Neuron (in vitro differentiated cells): ENCODE measurements around the gene ARSK.
"Not testable (repeated sequence)": the region's sequence is repeated elsewhere in the genome, so short reads cannot be mapped to it uniquely, and the experiment has no call there.

Source experiments
- H2AFZ ChIP-seq: one replicate; pipeline ENCODE4 v1.6.1; 2013; ENCODE audit warnings: low read depth, mild to moderate bottlenecking, inconsistent platforms, low read length, moderate library complexity
- H3K27me3 ChIP-seq: one replicate; pipeline ENCODE4 v1.6.1; 2013; ENCODE audit warnings: low read length; ENCODE audit not compliant: insufficient read depth
- H3K36me3 ChIP-seq: one replicate; pipeline ENCODE4 v1.6.1; 2013; ENCODE audit warnings: low read length; ENCODE audit not compliant: insufficient read depth
- H3K4me1 ChIP-seq: one replicate; pipeline ENCODE4 v1.6.1; 2013; ENCODE audit warnings: low read length; ENCODE audit not compliant: insufficient read depth
- H3K4me3 ChIP-seq: 2 replicates; pipeline ENCODE4 v1.5.1; 2013; ENCODE audit warnings: mild to moderate bottlenecking, low read length, moderate library complexity
- H3K9me3 ChIP-seq: one replicate; pipeline ENCODE4 v1.6.1; 2013; ENCODE audit warnings: low read length

The ARSK gene

DNA sequence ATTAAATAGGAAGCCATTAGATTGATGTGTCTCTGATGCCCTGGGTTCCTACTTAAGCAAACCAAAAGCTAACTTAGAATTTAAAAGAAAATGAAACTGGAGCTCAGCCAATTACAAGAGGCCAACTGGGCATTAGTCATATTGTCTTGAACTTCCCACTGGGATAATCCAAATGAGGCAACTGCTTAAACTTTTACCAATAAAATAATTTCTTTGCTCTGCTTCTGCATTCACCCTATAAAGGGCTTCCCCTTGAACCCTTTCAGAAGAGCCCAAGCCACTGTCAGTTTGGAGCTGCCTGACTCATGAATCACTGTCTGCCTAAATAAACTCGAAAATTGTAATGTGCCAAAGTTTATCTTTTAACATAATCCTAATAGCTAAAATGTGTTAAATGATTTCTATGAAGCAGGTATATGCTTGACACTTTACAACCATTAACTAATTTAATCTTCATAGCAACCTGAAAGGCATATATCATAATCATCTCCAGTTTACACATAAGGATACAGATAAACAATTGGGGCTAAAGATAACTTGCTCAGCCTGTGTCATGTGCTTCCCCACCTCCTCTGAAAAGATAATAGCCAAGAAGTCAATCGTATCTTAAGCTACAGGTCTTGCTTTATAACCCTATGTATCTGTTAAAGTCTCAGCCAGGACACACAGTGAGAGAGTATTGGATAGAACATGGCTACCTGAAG lies 76.5 kb downstream of the ARSK start:
- Histone ChIP-seq H3K27me3 (no peaks in the 10 kb centered on the region), H2AFZ (no peak overlapping the region), H3K4me1 (no peaks in the 10 kb centered on the region), H3K36me3 (no peaks in the 10 kb centered on the region), H3K9me3 (peaks cover 5% of the 10 kb centered on the region), H3K4me3 (no peak overlapping the region)

GRCh38 chr5:95631991-95632675 lies 77.2 kb downstream of the ARSK start:
- H3K4me1 ChIP-seq = no peaks in the 10 kb centered on the region
- no peak overlapping the region for H3K4me3 ChIP-seq
- no peak overlapping the region for H2AFZ ChIP-seq
- no peaks in the 10 kb centered on the region for H3K36me3 ChIP-seq
- no peaks in the 10 kb centered on the region for H3K27me3 ChIP-seq
- H3K9me3 ChIP-seq = peaks cover 3% of the 10 kb centered on the region

- not testable (repeated sequence) for H2AFZ ChIP-seq, H3K4me1 ChIP-seq, H3K36me3 ChIP-seq, H3K27me3 ChIP-seq, H3K9me3 ChIP-seq, H3K4me3 ChIP-seq
These were observed 78.0 kb downstream of the ARSK start for GRCh38 chr5:95632942-95633341.

DNA sequence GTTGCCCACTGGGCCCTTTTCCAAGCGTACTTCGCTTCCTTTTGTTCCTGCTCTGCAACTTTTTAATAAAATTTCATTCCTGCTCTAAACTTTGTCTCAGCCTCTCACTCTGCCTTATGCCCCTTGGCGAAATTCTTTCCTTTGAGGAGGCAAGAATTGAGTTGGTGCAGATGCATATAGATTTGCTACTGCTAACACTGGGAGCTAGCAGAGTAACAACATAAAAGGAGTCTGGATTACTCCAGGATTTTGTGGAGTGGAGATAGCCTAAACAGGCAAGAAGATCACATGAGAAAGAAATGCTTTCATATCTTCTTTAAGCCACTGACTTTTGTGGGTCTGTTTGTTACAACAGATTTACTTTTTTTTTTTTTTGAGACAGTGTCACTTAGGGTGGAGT lies 78.8 kb downstream of the ARSK start:
- no peak overlapping the region for H3K4me3 ChIP-seq
- no peaks in the 10 kb centered on the region for H3K36me3 ChIP-seq
- peaks cover 4% of the 10 kb centered on the region for H3K27me3 ChIP-seq
- no peak overlapping the region for H2AFZ ChIP-seq
- no peaks in the 10 kb centered on the region for H3K4me1 ChIP-seq
- peaks cover under 1% of the 10 kb centered on the region for H3K9me3 ChIP-seq

- H3K27me3 ChIP-seq = peaks cover 4% of the 10 kb centered on the region
- no peaks in the 10 kb centered on the region for H3K36me3 ChIP-seq
These were observed 79.2 kb downstream of the ARSK start for GRCh38 chr5:95634081-95634480.

DNA sequence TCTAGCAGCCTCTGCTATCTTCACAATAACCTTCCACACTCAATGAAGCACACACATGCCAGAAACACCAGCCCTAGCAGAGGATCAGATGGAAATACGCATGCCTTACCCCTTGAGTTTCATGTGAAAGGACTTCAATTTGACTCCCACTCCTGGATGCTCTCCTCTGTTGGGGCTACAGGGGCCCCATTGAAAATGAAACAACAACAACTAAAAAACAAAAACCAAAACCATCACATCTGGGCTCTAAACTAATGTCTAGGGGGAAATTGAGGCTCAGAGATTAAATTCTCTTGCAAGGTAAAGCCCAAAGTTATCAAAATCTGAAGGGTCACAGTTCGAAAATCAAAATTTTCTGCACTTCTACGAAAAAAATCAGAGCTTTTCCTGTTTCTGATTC lies 83.7 kb downstream of the ARSK start:
- Histone ChIP-seq H3K4me1 (no peaks in the 10 kb centered on the region), H3K27me3 (peaks cover 6% of the 10 kb centered on the region), H3K4me3 (no peak overlapping the region), H3K36me3 (no peaks in the 10 kb centered on the region), H3K9me3 (no peaks in the 10 kb centered on the region), H2AFZ (no peak overlapping the region)

More at GRCh38 chr5:95634081-95634480, 79.2 kb downstream of the ARSK start:
- H3K4me1 ChIP-seq = no peaks in the 10 kb centered on the region
- H2AFZ ChIP-seq = no peak overlapping the region
- H3K9me3 ChIP-seq = no peaks in the 10 kb centered on the region
- H3K4me3 ChIP-seq = no peak overlapping the region

DNA sequence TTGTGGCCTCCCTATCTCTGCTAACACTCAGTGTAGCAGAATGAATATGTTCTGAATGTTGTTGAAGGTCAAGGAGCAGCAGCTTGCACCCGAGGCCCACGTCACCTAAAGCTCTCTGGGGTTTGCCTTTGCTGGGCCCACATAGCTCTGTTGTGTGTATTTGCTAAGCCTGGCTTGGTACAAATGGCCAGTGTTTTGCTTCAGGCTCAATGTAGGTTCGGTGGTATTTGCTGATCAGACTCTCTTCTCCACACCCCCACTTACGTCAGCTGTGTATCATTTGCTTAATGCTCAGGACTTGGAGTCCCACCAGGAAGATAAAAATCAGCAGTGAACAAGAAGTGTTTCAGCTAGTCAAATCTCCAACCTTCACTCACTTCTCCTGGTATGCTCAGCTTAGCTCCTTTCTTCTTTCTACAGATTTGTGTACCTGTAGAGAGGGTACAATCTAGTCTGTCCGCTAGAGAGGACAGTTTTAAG lies 86.9 kb downstream of the ARSK start:
- Histone ChIP-seq H3K36me3 (no peaks in the 10 kb centered on the region), H3K4me3 (no peak overlapping the region), H3K9me3 (no peaks in the 10 kb centered on the region), H2AFZ (no peak overlapping the region), H3K27me3 (peaks cover 6% of the 10 kb centered on the region), H3K4me1 (no peaks in the 10 kb centered on the region)

- H3K4me3 ChIP-seq = no peak overlapping the region
- no peaks in the 10 kb centered on the region for H3K9me3 ChIP-seq
- no peaks in the 10 kb centered on the region for H3K4me1 ChIP-seq
- H3K36me3 ChIP-seq = no peaks in the 10 kb centered on the region
- peaks cover 6% of the 10 kb centered on the region for H3K27me3 ChIP-seq
- no peak overlapping the region for H2AFZ ChIP-seq
These were observed 88.3 kb downstream of the ARSK start for GRCh38 chr5:95643152-95643551.

DNA sequence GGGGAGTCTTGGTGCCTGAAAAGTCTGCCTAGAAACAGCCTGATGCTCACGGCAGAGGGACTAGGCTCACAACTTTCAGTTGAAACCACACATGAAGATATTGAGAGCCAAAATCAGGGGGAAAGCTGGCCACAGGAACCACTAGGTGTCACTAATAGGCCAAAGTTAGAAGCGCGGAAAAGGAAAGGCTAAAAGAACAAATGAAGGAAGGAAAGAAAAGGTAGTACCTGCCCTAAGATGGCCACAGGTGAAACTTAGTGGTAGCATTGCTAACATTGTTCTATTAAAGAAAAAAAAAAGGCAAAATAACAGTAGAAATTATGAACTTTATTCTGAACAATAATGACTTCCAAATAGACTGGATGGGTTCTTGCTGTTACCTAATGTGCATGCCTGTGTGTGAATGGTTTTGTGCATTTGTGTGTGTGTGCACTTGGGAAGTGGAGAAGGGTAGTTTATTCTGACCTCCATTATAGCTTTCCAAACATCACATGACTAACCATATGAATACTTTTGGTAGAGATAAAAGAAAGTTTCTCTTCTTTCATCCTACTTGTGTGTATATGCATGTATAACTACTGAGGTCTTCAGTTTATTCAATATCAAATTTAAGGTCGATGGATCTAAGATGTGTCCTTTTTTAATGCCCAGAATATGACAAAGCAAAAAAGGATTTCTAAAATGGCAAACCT lies 89.6 kb downstream of the ARSK start:
- Histone ChIP-seq H3K9me3 (no peaks in the 10 kb centered on the region), H3K4me1 (no peaks in the 10 kb centered on the region), H3K36me3 (no peaks in the 10 kb centered on the region), H3K4me3 (no peak overlapping the region), H3K27me3 (peaks cover 2% of the 10 kb centered on the region), H2AFZ (no peak overlapping the region)

- not testable (repeated sequence) for H3K4me3 ChIP-seq, H3K9me3 ChIP-seq, H3K4me1 ChIP-seq, H3K27me3 ChIP-seq, H3K36me3 ChIP-seq, H2AFZ ChIP-seq
These were observed 91.3 kb downstream of the ARSK start for GRCh38 chr5:95646226-95646568.

GRCh38 chr5:95646569-95647431 lies 91.9 kb downstream of the ARSK start, which contains the start of gene RFESD:
Gene RFESD, plus strand, starts transcription at chr5:95646777. Its CDS starts 5,495 bp downstream, at chr5:95652272.
- no peak within 1 kb of the TSS for H2AFZ ChIP-seq
- H3K4me3 ChIP-seq = peak within 1 kb of the TSS; percentile 46

DNA sequence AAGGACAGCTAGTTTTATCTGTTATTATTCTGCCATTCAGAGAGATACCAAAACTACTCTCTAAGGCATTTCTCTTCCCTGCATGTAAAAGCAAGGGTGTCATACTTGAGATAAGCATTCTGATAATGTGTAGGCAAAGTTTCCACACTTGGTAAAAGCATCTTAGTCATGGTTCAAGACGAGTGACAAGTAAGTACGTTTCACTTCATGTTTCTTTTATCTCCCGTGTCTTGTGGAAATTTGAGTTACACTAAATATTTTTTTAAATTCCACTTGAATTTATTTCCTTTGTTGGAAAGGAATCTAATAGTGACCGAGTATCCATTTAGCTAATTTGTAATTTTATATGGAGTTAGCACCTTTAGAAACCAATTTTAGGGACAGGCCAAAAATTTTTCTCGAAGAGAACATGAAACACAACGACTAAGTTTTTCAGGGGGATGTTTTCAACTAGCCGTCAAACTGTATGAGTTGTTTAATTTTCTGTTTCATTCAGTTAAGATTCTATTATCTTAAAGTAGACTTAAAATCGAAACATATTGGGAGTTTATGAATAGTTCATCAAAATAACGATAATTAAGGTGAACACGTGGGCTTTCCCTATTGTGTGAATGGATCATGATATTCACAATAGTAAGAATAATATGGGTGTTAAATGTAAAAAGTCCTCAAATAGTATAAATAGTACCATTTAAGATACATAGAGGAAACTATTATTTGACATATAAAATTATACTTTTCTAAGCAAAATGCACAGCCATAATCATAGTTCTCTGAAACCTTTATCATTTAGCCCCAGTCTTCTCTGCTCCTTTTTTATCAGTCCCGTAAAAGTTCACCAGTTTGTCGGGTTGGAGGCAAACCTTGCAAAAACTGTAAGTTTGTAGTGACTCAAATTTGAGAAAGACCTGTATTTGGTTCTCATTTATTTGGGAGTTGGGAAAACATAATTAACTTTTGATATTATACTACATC lies 93.3 kb downstream of the ARSK start:
- Histone ChIP-seq H3K27me3 (no peaks in the 10 kb centered on the region), H3K9me3 (no peaks in the 10 kb centered on the region), H3K4me1 (peaks cover 6% of the 10 kb centered on the region), H3K36me3 (no peaks in the 10 kb centered on the region), H3K4me3 (no peak overlapping the region), H2AFZ (no peak overlapping the region)

More at GRCh38 chr5:95646569-95647431, 91.9 kb downstream of the ARSK start, which contains the start of gene RFESD:
- Histone ChIP-seq H3K27me3 (no peaks in the 10 kb centered on the region), H3K4me1 (no peaks in the 10 kb centered on the region), H3K36me3 (no peaks in the 10 kb centered on the region), H3K9me3 (no peaks in the 10 kb centered on the region)
